ENCODE data around the gene PSAT1.
A peak's percentile ranks its signal among the peaks of the same experiment; 100 is the strongest.

Gene PSAT1

GRCh38 chr9:78316166-78316892, 19.4 kb downstream of the PSAT1 start:
- DNase-seq (ENCODE audit: low read depth): no peak

DNA sequence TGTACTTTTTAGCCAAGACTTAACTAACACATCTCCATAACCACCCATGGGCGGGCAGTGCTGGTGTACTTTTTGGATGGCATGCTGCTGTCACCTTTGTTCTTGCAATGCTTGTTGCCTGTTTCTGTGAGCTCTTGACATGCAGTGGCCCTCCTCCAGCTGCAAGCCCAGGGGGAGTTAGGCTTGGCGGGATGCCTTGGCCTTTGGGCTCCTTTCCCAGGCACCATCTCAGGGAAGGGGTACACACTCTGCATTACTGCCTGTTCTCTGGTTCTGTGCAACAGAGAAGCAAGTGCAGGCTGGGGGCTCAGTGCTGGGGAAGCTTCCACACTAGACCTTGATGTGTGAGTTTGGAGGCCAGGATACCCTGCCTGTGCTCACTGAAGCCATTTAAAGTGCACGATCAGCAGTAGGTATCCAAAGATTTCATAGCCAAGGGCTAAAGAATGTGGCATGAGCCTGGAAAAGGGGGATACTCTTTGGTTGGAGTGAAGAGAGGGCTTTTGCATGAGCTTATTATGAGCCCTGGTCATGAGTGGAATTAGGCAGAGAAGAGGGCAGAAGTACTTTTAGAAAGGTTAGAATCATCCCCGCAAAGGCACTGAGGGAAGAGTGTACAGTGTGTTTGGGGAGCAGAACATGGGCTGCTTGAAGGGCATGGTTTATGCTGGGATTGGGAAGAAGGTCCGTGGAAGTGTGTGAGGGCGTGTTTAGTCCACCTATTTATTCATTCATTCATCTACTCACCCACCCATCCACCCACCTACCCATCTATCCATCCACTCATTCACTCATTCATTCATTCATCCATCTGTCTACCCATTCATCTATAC, 22.5 kb downstream of the PSAT1 start:
- no peak for DNase-seq (ENCODE audit: low read depth)

DNA sequence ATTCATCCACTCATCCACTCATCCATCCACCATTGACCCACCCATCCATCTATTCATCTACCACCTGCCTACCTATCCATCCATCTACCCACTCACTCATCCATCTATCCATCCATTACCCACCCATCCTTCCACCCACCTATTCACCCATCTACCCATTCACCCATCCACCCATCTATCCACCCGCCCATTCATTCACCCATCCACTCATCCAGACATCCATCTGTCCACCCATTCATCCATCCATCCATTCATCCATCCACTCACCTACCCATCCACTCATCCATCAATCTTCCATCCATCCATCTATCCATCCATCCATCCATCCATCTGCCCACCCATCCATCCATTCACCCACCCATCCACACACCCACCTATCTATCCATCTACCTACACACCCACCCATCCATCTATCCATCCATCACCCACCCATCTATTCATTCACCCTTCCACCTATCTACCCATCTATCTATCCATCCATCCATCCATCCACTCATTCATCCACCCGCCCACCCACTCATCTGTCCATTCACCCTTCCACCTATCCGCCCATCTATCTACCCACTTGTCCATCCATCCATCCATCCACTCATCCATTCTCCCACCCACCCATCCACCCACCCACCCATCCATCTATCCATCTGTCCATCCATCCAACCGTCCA, 23.2 kb downstream of the PSAT1 start:
- DNase-seq (ENCODE audit: low read depth): no peak

GRCh38 chr9:78320875-78321496, 24.1 kb downstream of the PSAT1 start:
- DNase-seq (ENCODE audit: low read depth): peak; percentile 14

DNA sequence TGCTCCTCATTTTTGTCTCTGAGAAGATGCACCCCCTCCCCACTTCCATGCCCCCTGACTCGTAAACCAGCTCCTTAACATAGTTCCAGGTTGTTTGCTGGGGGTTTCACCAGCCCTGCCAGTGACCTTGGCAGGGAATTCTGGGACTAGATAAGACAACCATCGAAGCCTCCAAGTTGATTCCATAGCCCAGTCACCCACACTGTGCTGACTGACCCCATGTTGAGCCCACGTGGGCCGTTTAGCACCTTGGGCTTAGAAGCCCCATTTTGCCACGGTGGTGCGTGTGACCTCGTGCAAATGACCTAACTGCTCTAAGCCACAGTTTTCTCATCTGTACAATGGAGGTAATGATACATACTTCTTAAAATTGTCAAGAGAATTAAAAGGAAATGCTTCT, 24.6 kb downstream of the PSAT1 start:
- DNase-seq (ENCODE audit: low read depth): no peak

DNA sequence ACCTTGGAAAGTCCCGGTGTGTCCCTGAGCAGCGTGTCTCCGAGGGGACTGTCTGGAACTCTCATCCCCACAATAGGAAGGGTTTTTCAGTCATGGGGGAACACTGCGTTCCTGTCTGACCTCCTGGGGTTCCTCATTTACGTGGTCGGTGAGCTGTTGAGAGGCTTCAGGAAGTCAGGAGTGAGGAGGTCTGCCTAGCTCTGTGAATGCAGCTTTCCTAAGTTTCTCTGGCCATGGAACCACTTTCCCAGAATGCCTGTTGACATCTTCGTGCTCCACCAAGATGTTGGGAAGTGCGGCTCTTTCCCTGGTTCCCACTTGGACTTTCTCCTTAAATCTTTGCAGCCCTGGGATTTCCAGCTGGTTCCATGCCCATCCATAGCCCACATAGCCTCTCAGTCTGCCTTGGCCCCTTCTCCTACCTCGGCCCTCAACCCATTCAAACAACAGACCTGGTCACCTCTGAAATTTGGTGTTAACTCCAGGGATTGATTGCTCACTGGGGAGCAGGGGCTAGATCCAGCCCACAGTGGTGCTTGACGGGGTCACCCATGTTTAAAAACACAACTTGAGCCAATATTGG, 27.2 kb downstream of the PSAT1 start:
- DNase-seq (ENCODE audit: low read depth): no peak

- DNase-seq (ENCODE audit: low read depth): no peak
Measured at GRCh38 chr9:78324682-78325081, 27.8 kb downstream of the PSAT1 start.

GRCh38 chr9:78325343-78325742, 28.4 kb downstream of the PSAT1 start:
- DNase-seq (ENCODE audit: low read depth): peak; percentile 63

GRCh38 chr9:78325846-78326360, 29.0 kb downstream of the PSAT1 start:
- DNase-seq (ENCODE audit: low read depth): no peak

GRCh38 chr9:78326564-78326963, 29.6 kb downstream of the PSAT1 start:
- DNase-seq (ENCODE audit: low read depth): no peak

GRCh38 chr9:78332381-78332780, 35.5 kb downstream of the PSAT1 start:
- no peak for DNase-seq (ENCODE audit: low read depth)

DNA sequence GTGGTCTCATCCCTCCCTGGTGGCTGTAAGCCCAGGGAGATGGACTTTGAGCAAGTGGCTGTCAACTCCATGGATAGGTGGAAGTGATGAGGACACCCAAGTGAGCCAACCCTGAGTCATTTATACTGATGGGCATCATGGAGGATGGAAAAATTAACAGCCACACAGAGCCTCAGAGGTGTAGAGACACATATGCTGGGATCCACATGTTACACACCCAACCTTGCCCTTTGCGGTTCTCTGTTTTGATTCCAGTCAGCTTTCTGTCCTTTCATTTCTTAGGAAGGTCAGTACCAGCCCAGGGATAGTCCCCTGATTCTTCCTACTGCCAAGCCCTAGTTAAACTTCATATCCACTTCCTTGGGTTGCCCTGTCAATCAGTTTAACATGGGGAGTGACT, 51.9 kb downstream of the PSAT1 start:
- no peak for DNase-seq (ENCODE audit: low read depth)

GRCh38 chr9:78351816-78352215, 54.9 kb downstream of the PSAT1 start:
- no peak for DNase-seq (ENCODE audit: low read depth)

GRCh38 chr9:78354324-78354973, 57.5 kb downstream of the PSAT1 start:
- no peak for DNase-seq (ENCODE audit: low read depth)

- no peak for DNase-seq (ENCODE audit: low read depth)
Measured at GRCh38 chr9:78354989-78355388, 58.1 kb downstream of the PSAT1 start.

DNA sequence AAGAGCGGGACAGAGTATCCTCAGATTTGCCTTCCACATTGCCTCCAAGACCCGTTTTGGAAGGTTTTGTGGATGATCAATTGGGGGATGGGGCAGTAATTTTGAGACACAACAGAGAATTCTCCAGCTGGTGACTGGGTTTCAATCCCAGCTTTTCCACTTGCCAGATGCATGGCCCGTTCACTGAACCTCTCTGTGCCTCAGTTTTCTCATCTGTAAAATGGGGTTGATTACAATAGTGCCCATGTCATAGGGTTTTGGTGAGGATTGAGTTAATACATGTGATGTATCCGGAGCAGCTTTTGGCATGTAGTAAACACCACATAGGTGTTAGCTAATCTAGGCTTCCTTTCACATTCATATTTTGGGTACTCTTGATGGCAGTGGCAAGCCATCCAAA, 59.7 kb downstream of the PSAT1 start:
- DNase-seq (ENCODE audit: low read depth): no peak

DNA sequence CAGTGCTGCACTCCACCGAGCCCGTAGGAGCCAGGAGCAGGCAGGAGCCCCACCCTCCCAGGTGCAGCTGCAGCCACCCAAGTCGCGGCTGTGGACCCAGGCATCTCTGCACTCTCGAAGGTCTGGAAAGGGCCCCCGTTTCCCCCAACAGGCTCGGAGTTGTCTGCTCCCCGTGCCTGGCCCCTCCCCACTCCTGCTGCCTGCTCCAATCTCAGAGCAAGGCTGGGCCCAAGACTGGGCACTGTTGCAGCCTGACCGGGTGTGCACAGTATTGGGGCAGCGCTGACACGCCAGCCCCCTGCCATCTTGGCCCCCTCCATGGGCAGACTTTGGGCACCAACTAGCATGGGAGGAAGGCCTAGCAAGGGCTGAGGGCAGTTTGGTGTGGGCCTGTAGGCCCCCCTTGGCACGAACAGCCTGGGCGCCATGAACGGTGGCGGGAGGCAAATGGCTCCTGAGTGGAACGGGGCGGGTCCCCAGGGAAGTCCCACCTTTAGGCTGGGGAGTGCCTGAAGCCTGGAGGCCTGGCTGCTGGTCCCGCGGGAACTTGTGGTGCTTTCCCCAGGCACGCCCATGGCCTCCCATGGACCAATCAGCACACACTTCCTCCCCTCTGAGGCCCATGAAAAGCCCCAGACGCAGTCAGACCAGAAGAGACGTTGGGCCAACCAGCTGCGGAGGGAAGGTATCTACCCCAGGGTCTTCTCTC, 60.4 kb downstream of the PSAT1 start:
- DNase-seq (ENCODE audit: low read depth): no peak

GRCh38 chr9:78358329-78359051, 61.6 kb downstream of the PSAT1 start:
- no peak for DNase-seq (ENCODE audit: low read depth)

GRCh38 chr9:78363221-78363620, 66.3 kb downstream of the PSAT1 start:
- peak; percentile 16 for DNase-seq (ENCODE audit: low read depth)

Data from amniotic epithelial cell (primary cell).